ENCODE measurements around the gene ZFYVE9.

ZFYVE9 gene

GRCh38 chr1:52393174-52393573, 251.3 kb downstream of the ZFYVE9 start:
- DNase-seq: no peak
